C4-2B (cell line): ENCODE results near the gene PPP4R3B.
A peak's percentile ranks its signal among the peaks of the same experiment; 100 is the strongest.

Experiments
- H3K27ac ChIP-seq: fragments of 450-650 bp; 2 replicates; pipeline ENCODE4 v1.5.1; 2017
- CTCF ChIP-seq: fragments of 450-650 bp; conservative IDR thresholded peaks from 2 replicates; pipeline ENCODE4 v1.5.1; 2017; ENCODE audit warnings: mild to moderate bottlenecking
- ZFX ChIP-seq: fragments of 450-650 bp; IDR thresholded peaks from 2 replicates; pipeline ENCODE4 v1.6.1; 2017

The PPP4R3B gene

DNA sequence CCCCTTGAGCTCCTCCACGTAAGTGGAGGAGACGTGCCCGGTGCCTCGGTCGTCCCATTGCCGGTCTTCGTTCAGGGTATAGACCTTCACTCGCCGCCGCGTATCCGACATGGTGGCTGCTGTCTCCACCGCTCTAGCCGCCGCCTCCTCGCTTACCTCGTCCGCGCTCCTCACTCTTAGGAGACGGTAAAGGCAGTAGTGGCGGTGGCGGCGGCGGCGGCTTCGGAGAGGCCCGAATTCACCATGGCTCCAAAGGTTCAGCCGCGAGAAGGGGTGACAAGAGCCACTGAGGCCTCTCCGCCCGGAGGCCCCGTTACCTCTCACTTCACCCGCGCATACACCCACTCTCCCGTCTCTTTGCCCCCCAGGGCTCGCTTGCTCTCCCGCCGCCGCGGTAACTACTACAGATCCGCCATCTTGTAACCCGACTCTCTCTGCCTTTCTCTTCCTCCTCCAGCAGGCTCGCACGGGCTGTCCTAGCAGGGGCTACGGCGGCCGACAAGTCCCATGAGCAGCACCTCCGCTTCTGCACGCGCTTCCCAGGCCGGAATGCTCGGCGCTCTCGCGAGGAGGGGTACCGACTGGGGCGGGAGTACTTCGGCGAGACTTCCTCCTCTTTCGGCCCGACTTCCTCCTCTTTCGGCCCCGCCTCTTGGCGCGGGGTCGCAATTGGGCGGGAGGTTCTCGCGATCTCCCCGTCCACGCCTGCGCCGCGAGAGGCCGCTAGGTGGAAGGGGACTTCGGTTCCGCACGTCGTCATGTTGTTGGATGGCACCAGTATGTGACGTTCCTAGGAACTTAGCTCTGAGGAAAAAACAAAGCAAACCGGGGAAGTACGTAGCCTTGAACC, at the start of gene PPP4R3B:
TSS of gene PPP4R3B (minus strand) at position 448 of the 850 bp plus-strand sequence. CDS start at position 111, 337 bp downstream.
- peak within 1 kb of the TSS; percentile 99 for H3K27ac ChIP-seq
- peak; percentile 21; the same call in 1 of the 2 replicates for TF ChIP-seq CTCF
- peak; percentile 72 for TF ChIP-seq ZFX

GRCh38 chr2:55653255-55653654, 35.8 kb upstream of the PPP4R3B start:
- TF ChIP-seq CTCF, result no peak
- no peak for TF ChIP-seq ZFX
- H3K27ac ChIP-seq, result no peak overlapping the region

DNA sequence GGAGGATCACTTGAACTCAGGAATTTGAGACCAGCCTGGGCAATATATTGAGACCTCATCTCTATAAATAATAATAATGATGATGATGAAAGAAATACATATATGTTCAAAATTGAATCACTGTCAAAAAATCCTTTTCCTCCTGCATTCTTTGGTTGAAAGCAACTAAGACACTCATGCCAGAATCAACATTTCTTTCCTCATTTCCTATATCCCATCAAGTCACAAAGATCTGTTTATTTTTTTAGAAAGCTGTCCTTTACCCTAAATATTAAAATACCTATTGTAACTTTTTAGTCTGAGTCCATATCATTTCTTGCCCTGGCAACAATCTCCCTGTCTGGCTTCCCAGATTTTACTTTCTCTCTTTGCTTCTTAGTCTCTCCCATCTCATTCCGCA, 31.8 kb upstream of the PPP4R3B start:
- no peak overlapping the region for H3K27ac ChIP-seq
- TF ChIP-seq ZFX (no peak), CTCF (no peak)

DNA sequence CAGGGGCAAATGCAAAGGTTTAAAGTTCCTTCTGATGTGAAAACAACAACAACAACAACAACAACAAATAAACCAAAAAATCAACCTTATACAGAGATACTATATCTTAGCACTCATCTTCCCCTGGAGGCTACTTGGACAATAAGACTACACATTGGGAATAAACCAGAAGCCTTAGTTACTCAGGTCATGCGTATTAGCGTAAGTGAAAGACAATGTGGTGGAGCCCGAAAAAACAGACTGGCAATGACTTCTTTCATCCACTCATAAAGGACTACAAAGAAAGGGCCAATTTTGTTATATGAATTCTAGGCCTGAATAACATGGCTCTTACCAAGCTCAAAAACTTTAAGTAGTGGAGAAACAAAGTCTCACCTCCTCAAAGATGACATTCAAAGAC, 19.4 kb upstream of the PPP4R3B start:
- no peak overlapping the region for H3K27ac ChIP-seq
- TF ChIP-seq ZFX, result no peak
- no peak for TF ChIP-seq CTCF

GRCh38 chr2:55628931-55629330, 11.5 kb upstream of the PPP4R3B start:
- TF ChIP-seq CTCF, result no peak
- no peak for TF ChIP-seq ZFX

DNA sequence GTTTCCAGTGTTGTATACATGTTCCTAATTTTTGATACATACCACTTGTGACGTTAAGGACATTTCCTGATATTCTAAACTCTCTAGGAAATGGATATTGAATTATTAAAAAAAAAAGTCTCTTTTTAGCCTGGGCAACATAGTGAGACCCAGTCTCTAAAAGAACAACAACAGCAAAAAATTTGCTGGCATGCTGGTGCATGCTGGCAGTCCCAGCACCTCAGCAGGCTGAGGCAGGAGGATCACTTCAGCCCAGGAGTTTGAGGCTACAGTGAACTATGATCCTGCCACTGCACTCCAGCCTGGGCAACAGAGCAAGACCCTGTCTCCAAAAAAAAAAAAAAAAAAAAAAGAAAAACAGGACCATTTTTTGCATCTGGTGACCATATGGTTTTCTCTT, 10.5 kb upstream of the PPP4R3B start:
- TF ChIP-seq CTCF (no peak), ZFX (no peak)
- no peak overlapping the region for H3K27ac ChIP-seq

More at GRCh38 chr2:55628931-55629330, 11.5 kb upstream of the PPP4R3B start:
- H3K27ac ChIP-seq, result no peak overlapping the region

DNA sequence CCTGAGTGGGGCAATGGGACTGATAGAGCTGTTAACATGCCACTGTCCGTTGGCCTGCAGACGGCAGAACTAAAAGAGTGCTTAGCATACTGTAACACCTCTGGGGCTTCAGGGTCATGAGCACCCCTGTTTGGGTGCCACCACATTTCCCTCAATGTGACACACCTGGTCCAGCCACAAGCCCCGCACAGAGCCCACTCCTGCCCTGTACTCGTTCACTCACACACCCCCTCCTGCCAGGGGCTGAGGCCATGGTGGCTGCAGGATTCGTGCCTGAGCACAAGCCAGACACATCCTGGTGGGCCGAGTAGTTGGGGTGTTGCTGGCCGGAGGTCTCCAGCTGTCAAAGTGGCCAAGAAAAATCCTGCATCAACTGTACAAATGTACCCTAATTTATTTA, 4.4 kb upstream of the PPP4R3B start:
- no peak for TF ChIP-seq ZFX
- TF ChIP-seq CTCF, result no peak
- no peak overlapping the region for H3K27ac ChIP-seq
